ENCODE measurements around the gene DHPS.
"Not testable (repeated sequence)": the region's sequence is repeated elsewhere in the genome, so short reads cannot be mapped to it uniquely, and the experiment has no call there.

The DHPS gene

GRCh38 chr19:12670159-12670928, 11.3 kb downstream of the DHPS start:
- no peak for DNase-seq

- DNase-seq, result peak; percentile 45
Measured at GRCh38 chr19:12669270-12670158, 12.2 kb downstream of the DHPS start.

- no peak for DNase-seq
Measured at GRCh38 chr19:12668932-12669269, 12.8 kb downstream of the DHPS start.

- DNase-seq, result no peak
Measured at GRCh38 chr19:12668346-12668745, 13.3 kb downstream of the DHPS start.

- DNase-seq, result no peak
Measured at GRCh38 chr19:12667731-12668302, 13.9 kb downstream of the DHPS start.

- DNase-seq, result no peak
Measured at GRCh38 chr19:12666265-12667048, 15.2 kb downstream of the DHPS start, which contains the start of the genes MAN2B1 and WDR83. TSS of gene MAN2B1 (minus strand) at chr19:12666742. CDS start at chr19:12666701, 41 bp downstream. TSS of gene WDR83 (plus strand) at chr19:12666807. CDS start at chr19:12669791, 2,984 bp downstream.

GRCh38 chr19:12665671-12666264, 15.9 kb downstream of the DHPS start:
- no peak for DNase-seq

GRCh38 chr19:12665281-12665573, 16.5 kb downstream of the DHPS start:
- no peak for DNase-seq

- DNase-seq, result no peak
Measured at GRCh38 chr19:12664406-12665280, 17.0 kb downstream of the DHPS start.

GRCh38 chr19:12660980-12661379, 20.7 kb downstream of the DHPS start:
- no peak for DNase-seq

- DNase-seq, result no peak
Measured at GRCh38 chr19:12657966-12658365, 23.7 kb downstream of the DHPS start.

GRCh38 chr19:12656899-12657571, 24.6 kb downstream of the DHPS start:
- DNase-seq, result no peak

GRCh38 chr19:12655546-12655945, 26.1 kb downstream of the DHPS start:
- DNase-seq, result no peak

GRCh38 chr19:12652219-12652618, 29.5 kb downstream of the DHPS start:
- no peak for DNase-seq

GRCh38 chr19:12649941-12650340, 31.7 kb downstream of the DHPS start:
- DNase-seq, result no peak

- DNase-seq, result no peak
Measured at GRCh38 chr19:12648088-12648487, 33.6 kb downstream of the DHPS start.

- DNase-seq, result no peak
Measured at GRCh38 chr19:12647490-12648071, 34.1 kb downstream of the DHPS start.

GRCh38 chr19:12647047-12647446, 34.6 kb downstream of the DHPS start:
- no peak for DNase-seq

- no peak for DNase-seq
Measured at GRCh38 chr19:12646551-12646950, 35.1 kb downstream of the DHPS start.

GRCh38 chr19:12643716-12644115, 38.0 kb downstream of the DHPS start:
- DNase-seq, result not testable (repeated sequence)

- DNase-seq, result no peak
Measured at GRCh38 chr19:12642506-12642905, 39.2 kb downstream of the DHPS start.

Measured in NCI-H1417 treated with DMSO at 0.1 percent for 48 hours (cell line).